NCI-H146 treated with DMSO at 0.1 percent for 48 hours (cell line): ENCODE data around the gene PNLIPRP2.

Source experiments
- DNase-seq: peaks from one replicate; lab custom pipeline; 2025; ENCODE audit not compliant: unreplicated experiment; lab: John Stamatoyannopoulos, UW

The PNLIPRP2 gene

DNA sequence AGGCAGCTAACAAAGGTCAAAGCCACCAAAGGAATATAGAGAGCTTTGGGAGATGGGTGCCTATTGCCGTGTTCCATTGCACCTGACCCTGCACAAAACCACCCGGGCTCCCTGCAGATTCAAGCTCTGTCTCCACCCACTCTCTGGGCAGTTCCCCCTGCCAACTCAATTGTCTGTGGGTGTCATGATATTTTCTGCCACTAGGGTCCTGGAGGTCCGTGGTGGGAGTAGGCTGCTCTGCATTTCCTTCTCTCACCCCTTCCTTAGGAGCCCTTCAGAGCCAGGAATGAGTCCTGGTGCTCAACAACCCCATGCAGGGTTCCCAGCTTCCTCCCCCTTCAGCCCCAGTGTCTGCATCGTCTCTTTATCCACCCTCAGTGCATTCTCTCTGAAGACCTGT lies 34.1 kb downstream of the PNLIPRP2 start:
- DNase-seq: no peak

DNA sequence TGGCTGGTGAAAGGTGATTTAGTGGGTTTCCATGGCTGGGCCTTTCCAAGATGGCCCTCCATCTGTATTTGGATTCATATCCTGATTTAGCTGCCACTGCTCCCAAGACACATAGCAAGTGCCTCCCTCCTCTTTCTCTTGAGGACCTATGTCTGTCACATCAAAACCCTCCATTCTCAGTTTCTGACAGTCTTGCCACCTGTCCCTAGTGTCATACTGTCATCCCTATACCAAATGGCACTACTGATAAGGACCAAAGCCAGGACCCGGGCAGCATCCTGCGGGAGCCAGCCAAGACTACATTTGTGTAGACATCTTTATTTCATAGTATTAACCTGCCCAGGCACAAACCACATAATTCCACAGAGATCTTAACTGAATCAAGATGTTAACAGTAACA lies 34.8 kb downstream of the PNLIPRP2 start:
- no peak for DNase-seq

DNA sequence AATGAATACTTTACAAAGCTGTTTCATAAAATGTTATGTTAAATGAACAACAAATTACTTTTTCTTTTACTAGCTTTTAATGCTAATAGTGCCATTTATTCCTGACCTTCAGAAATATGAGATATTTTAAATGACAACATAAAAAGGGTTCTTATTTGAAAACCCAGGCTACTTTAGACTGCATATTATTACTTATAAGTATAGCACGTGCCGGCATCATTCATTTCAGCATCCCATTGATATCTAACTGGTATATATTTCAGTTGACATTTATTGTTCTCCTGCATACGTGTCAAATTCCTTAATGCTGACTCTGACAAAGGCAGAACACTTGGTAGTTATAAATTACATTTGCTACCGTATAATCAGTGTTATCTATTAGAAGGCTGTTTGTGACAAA lies 35.3 kb downstream of the PNLIPRP2 start:
- DNase-seq: no peak

DNA sequence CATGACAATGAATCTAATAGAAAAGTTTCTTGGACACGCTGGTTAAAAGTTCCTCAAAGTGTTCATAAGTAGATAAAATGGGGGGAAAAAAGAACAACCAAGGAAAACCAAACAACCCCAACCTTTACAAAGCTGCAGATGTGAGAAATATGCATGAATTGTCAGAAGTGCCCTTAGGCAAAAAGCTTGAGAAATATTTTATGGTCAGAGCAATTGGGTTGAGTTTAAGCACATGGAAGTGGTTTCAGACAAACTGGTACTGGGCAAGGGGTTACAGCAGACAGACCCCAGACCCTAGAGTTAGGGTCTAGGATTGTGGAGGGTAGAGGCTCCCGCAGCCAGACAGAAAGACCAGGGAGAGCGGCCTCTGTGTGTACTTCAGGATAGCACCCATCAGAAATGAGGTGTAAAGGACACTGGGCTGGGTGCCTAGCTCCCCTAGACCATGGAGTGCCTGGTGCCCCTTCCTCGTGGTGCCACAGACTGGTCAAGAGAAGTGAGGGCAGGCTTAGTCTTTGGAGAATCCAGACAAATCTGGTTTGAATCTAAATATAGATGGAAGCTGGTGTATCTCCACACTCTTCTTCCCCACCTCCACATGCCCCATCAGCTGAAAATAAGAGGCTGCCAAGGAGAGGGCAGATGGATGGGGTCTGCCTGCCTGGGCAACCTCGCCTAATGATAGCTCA lies 37.3 kb downstream of the PNLIPRP2 start:
- no peak for DNase-seq

DNA sequence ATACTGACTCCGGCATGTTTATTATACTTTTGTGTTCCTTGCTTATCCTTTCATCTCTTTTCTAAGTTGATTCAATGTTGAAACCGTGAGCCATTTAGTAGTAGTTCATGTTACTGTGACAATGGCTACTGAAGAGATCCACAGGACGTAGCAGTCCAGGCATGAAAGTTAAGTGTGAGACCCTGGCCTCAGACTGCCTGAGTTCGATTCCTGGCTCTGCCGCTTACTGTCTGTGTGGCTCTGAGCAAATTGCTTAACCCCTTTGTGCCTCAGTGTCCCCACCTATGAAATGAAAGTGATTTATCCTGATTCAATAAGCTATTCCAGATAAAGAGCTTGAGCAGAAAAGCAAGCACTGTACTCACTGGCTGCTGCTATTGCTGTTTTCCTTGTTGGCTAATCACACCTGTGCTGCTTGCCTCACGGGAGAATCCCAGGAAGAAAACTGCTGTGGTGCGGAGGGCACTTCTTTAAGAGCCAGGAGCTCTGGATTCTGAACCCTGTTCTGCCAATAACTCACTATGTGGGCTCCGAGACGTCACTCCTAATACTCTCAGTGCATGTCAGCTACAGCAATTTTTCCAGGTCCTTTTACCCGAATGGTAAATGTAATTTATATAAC lies 38.4 kb downstream of the PNLIPRP2 start:
- DNase-seq: no peak

DNA sequence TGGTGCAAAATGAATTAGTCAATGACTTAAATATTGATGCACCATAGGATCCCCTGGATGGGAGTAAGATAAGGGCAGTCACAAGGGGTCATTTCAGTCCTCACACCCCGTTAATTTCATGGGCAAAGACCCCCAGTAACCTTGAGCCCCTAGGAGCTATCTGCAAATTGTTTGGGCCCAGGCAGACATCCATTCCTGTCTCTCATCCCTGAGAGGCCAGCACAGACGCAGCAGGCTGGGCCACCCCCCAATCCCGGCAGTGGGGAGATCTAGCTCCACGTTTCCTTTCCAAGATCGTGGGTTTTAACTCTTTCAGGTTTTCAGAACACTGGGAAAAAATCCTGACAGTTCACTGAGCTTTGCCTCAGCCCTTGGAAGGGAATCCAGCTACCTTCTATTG lies 40.1 kb downstream of the PNLIPRP2 start:
- no peak for DNase-seq

DNA sequence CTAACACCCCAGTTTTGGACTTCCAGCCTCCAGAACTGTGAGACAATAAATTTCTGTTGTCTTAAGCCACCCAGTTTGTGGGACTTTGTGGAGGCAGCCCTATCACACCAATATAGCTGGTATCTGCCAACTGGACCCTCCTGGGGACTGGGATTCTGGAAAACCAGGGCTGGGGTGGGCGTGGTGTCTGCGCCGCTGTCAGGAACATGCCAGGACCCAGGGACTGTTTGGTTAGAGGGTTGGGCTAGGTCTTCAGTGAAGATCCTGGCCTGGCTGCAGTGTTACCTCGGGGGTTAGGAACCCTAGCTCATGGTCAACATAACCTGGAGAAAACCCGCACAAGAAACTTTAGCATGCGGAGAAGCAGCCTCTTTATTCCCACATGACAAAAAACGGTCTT lies 42.6 kb downstream of the PNLIPRP2 start:
- no peak for DNase-seq

DNA sequence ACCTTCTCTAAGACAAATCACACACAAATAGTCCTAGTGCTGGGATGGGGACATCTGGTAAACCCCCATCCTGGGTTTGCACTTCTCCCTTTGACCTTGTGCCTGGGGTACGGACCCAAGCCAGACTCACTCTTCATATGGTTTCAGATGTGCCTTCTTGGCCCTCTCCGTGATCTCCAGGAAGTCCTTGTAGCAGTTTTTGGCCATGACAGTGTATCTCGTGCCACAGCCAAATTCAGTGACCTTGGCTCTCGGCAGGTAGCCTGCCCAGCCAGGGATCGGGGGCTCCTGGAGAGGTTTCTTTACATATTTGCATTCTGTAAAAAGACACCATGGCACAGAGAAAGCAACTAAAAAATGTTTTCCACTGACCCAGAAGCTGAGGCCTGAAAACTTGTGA lies 43.9 kb downstream of the PNLIPRP2 start:
- no peak for DNase-seq

DNA sequence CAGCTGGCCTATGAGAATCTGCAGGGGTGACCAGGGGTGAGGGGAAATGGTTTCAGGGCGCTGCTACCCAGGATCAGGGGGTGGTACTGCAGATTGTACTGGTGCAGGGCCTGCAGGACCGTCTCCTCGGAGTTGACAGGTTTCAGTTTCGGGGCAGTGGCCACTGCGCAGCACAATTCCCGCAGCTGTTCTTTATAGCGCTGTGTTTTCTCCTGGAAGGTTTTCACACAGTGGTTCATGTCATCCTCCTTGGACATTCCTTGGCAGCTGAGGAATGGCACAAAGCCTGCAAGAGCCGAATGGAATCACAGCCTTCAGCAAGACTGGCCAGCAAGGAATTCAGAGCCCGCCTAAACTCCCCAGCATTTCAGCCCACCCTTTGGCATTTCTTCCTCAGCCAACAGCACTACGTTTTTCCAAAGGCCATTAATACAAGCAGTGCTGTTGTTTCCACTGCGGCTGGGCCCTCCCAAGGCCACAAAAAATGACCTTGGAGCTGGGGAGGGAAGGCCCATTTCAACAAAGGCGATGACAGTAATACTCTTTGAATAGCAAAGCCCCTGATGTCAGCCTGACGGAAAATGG lies 44.9 kb downstream of the PNLIPRP2 start:
- no peak for DNase-seq

DNA sequence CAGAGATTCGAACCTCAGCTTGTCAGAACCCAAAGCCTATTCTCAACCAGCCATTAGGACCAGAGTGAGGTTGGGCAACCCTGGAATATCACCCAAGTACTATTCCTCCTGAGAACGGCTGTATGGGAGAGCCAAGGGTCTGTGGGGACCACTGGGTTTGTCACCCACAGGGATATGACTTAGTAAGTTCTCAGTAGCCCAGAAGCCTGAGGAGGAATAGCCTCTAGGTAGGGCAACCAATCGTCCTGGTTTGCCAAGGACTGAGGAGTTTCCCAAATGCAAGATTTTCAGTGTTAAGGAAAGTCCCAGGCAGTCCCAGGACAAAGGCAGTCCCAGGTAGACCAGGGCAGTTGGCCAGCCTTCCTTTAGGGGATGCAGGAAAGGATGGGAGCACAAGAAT lies 46.7 kb downstream of the PNLIPRP2 start:
- no peak for DNase-seq

DNA sequence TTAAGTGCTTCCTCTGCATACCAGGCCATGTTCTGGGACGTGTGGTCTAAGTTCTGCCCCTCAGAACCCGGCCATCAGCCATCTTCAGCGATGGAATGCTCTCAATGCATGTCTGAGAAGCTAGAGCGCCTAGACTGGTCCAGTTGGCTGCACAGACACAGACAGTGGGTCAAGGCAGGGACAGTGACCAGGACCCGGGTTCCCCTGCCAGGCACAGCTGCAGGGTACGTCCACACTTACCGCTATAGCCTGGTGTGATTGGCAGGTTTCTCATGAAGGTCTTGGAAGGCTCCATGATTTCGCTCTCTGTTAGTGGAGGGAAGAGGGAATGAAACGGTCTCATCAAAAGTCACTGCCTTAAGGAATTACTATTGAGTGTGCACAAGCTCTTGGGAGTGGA lies 47.3 kb downstream of the PNLIPRP2 start:
- no peak for DNase-seq

DNA sequence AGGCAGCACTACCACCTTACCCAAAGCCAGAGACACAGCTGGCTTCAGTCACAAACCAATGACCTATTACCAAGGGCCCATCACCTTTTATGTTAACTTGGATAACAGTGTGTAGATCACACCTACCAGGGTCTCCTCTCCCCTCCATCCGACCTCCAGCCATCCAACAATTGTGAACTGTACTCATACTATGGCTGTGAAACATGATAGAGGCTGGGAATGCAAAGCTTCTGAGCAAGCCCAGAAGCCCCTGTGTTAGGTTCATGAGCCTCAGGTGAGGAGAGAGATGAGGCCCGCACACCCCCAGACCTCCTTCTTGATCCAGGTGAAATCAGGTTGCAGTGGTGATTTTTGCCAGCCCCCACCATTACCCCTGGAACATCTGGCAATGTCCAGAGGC lies 47.7 kb downstream of the PNLIPRP2 start:
- DNase-seq: no peak

DNA sequence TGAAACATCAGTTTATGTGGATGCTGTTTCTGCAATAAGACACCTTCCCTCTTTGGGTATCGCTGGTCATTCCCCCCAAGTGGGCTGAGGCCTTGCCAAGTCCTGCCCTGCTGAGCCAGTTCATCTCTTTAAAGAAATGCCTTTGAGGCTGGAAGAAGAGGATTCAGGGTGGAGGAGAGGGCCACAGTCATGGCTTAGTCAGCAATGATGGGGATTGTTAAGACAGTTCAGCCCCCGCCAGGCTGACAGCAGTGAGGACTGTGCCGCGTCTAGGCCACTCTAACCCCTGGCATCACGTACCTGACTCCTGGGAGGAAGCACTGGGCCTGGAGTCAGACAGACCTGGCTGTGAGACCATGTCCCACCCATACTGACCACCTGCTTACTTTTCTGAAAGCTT lies 48.3 kb downstream of the PNLIPRP2 start:
- DNase-seq: no peak

DNA sequence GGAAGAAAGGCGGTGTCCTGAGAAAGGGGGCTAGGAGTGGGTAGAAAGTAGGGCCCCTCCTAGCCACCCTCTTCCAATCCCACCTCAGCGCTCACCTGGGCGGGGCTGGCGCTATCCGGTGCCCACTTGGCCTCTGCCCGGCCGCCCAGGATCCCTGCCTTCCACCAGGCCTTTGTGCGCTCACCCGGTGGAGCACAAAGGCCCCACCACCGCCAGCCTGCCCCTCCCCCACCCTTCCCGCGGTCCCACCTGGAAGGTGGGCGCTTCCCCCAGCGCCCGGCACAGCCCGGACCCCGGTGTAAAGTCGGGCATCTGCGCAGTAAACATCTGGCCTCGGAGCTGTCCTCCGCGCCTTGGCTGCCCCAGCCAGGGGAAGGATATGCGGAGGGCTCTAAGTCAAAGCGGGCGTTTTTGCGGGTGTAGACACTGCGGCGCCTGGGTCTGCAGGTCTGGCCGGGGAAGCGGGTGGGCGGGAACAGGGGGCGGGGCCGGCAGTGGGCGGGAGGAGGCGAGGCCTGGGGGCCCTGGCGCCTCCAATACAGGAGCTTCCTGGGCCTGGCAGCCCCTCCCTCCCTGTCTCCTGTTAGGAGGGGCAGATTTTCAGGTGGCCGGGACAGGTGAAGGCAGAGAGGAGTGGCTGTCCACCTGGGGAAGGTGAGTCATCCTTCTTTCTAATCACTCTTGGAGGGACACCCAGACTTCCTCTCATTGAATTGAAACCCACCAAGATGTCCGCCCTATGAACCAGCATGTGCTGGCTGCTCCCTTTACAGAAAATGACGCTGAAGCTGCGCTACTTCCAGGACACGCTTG lies 49.3 kb downstream of the PNLIPRP2 start:
- DNase-seq: no peak

DNA sequence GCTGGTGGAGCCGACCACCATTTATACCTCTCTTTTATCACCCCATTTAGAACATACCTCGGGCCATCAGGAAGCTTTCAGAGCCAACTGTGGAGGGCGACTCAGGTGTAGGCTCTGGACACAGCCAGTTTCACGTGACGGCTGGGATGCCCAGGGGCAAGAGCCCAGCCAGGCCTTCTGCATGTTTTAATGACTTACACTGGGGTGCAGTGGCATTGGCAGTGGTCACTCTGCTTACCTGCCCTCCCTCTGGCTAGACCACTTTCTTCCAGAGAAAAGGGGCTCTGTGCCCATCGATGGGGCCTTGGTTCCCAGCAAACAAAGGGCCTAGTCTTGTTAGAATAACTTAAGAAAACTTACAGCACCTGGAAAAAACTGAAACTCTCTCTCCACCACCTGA lies 50.0 kb downstream of the PNLIPRP2 start:
- no peak for DNase-seq

DNA sequence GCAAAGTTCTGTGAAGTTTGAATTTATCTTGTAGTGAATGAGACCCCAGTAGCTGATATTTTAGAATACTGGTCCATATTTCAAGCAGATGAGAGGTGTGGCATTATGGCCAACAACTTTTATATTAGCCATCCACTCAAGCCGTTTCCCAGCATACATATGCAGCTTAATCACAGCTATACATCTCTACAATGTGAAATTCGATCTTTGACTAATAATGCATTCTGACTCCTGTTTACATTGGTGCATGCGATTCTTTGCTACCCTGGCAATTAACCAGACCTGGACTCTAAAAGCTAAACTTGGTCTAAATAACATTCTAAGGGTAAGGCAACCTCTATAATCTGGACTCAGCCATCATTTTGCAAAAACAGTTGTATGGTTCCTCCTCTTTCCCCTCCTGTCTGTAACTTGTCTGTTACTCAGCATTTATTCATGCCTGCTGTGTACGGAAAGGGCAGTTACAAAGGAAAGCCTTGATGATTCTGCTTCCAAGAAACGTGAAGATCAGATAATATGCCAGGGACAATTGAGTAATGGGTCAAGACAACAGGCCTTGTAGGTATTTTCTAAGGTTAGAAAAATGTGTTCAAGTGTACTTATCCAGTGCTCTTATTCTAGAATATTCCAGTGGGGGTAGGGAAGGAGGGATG lies 50.6 kb downstream of the PNLIPRP2 start:
- no peak for DNase-seq

DNA sequence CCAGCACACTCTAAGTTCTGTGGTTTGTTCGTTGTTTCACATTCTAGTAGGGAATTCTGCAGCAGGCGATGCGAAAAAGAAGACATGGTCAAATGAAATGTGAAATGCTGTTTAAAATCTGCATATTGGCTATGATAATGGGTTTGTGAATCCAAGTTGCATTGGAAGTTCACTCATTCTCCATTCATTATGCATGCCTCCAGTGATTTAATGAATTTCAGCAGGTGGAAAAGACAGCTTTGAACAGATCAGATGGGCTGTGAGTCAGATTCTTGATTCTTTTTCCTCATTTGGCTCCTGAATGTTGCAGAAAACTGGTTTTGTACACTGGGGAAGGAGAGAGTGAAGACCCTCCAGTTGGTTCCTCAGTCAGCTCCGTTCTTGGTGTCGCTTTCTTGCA lies 52.1 kb downstream of the PNLIPRP2 start:
- DNase-seq: no peak

DNA sequence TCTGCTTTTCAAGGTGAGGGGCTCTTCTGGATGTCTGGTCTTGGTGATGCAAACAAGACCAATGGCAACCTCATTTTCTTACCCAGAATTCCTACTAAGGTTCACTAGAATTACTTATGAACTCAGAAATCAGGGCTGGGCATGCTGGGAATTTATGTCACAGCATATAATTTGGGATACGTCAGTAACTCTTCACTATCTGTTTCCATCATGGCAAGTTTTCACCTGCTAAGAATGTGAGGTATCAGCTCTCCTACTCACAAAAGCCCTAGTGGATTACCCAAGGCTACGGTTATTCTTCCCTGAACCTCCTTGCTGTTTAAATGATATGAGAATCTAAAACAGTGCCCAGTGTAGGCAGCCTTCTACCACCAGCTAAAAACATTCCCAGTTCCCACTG lies 53.1 kb downstream of the PNLIPRP2 start:
- DNase-seq: no peak

DNA sequence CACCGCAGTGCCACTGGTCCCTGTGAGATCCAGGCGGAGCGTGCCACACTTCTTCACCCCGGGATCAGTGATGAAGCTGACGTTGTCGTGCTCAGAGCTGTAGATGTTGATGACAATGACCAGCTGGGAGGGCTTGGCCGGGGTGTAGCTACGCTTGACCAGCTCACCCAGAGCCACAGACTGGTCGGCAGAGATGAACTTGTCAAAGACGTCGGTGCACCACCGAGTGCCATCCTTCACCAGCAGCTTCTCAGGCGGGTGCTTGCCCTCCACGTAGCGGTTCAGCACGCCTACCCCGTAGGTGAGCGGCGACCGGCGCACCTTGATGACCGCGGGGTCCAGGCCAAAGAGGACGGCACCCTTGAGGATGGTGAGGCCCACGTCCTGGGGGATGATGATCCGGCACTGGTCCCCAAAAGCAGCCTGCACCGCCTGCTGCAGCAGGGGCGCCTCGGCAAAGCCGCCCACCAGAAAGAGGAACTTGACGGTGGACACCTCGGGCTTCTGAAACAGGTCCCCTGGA lies 54.2 kb downstream of the PNLIPRP2 start:
- DNase-seq: no peak

DNA sequence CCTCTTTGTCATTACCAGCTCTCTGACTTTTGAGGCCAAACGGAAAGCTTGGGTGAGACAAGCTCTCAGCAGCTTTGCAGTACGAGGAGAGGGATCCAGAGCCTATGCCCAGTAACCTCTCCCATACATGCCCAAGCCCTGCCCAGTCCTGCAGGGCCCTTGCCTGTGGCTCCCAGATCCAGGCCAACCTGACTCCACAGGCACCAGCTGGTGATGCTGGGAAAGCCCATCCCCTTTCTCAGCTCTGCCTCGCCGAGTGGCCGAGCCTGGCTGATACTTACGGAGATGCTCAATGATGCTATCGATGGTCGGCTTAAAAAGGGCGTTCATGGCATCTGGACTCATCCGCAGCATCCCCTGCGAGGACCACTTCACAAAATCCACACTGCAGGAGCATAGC lies 55.4 kb downstream of the PNLIPRP2 start:
- no peak for DNase-seq

DNA sequence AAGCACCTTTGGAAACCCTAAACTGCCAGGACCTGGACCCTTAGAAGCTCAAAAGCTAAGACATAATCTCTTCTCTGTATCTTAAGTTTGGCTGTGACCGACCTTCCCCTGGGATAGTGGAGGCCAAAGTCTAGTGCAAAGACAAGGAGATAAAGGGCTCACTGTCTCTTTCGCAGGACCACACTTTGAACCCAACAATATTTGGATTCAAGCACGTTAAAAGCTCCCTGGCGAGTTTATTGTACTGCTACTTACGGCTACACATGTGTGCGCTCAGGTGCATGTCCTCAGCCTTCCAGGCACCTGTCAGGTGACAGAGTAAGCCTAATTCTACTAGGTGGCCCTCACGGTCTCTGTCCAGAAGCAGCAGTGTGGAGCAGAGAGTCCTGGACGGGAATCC lies 55.9 kb downstream of the PNLIPRP2 start:
- no peak for DNase-seq
